K562 (cell line): ENCODE data around the gene DTD1. TPM values are rescaled to one million over a fixed set of nuclear protein-coding genes. Genes with fewer than 3 reads are reported as not detected.

ENCODE experiments used
- BACH1 ChIP-seq: fragments of 200-800 bp; sonication (Bioruptor generic); IDR thresholded peaks from 2 replicates; pipeline ENCODE4 v1.6.1; 2016; ENCODE audit warnings: missing genetic modification characterization, missing compliant biosample characterization
- BDP1 ChIP-seq: IDR thresholded peaks from 3 replicates; pipeline ENCODE4 v1.6.1; 2011; ENCODE audit not compliant: insufficient read length, insufficient read depth
- CBX2 ChIP-seq: fragments of 200-600 bp; sonication (generic); IDR thresholded peaks from one replicate; pipeline ENCODE4 v1.6.1; 2012; ENCODE audit warnings: mild to moderate bottlenecking, low read length, inconsistent platforms; ENCODE audit not compliant: insufficient read depth, poor library complexity, severe bottlenecking
- CHD1 ChIP-seq: fragments of 200-600 bp; sonication (generic); IDR thresholded peaks from one replicate; pipeline ENCODE4 v1.6.1; 2012; ENCODE audit warnings: mild to moderate bottlenecking, moderate library complexity, low read length, inconsistent platforms
- CTCFL ChIP-seq: IDR thresholded peaks from 2 replicates; pipeline ENCODE4 v1.6.1; 2011; ENCODE audit warnings: borderline replicate concordance, low read depth, mild to moderate bottlenecking, moderate library complexity, low read length; ENCODE audit not compliant: insufficient read depth, poor library complexity, severe bottlenecking
- E2F5 ChIP-seq: sonication (generic); formaldehyde crosslinking; IDR thresholded peaks from 2 replicates; pipeline ENCODE4 v1.8.0; 2022; ENCODE audit warnings: mild to moderate bottlenecking, missing genetic modification reagents
- E4F1 ChIP-seq: fragments of 250-450 bp; sonication (Bioruptor Pico); IDR thresholded peaks from 2 replicates; pipeline ENCODE4 v1.5.0; 2021; ENCODE audit warnings: mild to moderate bottlenecking, borderline replicate concordance
- ELF1 ChIP-seq: fragments of 200-800 bp; sonication (Bioruptor generic); IDR thresholded peaks from 2 replicates; pipeline ENCODE4 v1.6.1; 2016; ENCODE audit warnings: missing genetic modification characterization, missing compliant biosample characterization
- ESRRA ChIP-seq: fragments of 450-650 bp; IDR thresholded peaks from 2 replicates; pipeline ENCODE4 v1.6.1; 2014; ENCODE audit warnings: low read depth, mild to moderate bottlenecking, moderate library complexity, borderline replicate concordance
- FOSL1 ChIP-seq: fragments of 200-800 bp; sonication (Bioruptor generic); conservative IDR thresholded peaks from 2 replicates; pipeline ENCODE4 v1.6.1; 2016; ENCODE audit warnings: missing genetic modification characterization, missing compliant biosample characterization
- HES1 ChIP-seq: fragments of 450-650 bp; IDR thresholded peaks from 2 replicates; pipeline ENCODE4 v1.6.1; 2016; ENCODE audit warnings: low read depth, mild to moderate bottlenecking, moderate library complexity
- HNRNPLL ChIP-seq: fragments of 200-400 bp; formaldehyde crosslinking; IDR thresholded peaks from 2 replicates; pipeline ENCODE4 v1.6.1; 2017; ENCODE audit warnings: low read length, low read depth, mild to moderate bottlenecking; ENCODE audit not compliant: poor library complexity, severe bottlenecking
- JUN ChIP-seq, 2 experiments: sonication (generic) in 1 of 2; formaldehyde crosslinking in 1 of 2; IDR thresholded peaks; 2 replicates each; pipeline versions ENCODE4 v1.6.1 to v1.8.0; 2012 to 2022; ENCODE audit warnings: borderline replicate concordance in 2 of 2, mild to moderate bottlenecking in 2 of 2, improper control_type of control experiment in 1 of 2, low read depth in 1 of 2, low read length in 1 of 2, missing genetic modification reagents in 1 of 2
- JUND ChIP-seq, 2 experiments: IDR thresholded peaks; 2 replicates in 1 of 2; 3 replicates in 1 of 2; pipeline ENCODE4 v1.6.1; 2011; ENCODE audit warnings: borderline replicate concordance in 2 of 2, low read depth in 2 of 2, low read length in 2 of 2, improper control_type of control experiment in 1 of 2, missing biosample characterization in 1 of 2, missing genetic modification characterization in 1 of 2, missing genetic modification reagents in 1 of 2
- KDM1A ChIP-seq, 2 experiments: fragments of 450-650 bp; IDR thresholded peaks; 2 replicates each; pipeline ENCODE4 v1.6.1; 2016; ENCODE audit warnings: mild to moderate bottlenecking in 2 of 2
- MECOM ChIP-seq: fragments of 250-450 bp; sonication (Bioruptor Pico); IDR thresholded peaks from 2 replicates; pipeline ENCODE4 v1.8.0; 2022; ENCODE audit warnings: inconsistent platforms
- NCOA6 ChIP-seq: fragments of 450-650 bp; IDR thresholded peaks from 2 replicates; pipeline ENCODE4 v1.6.1; 2017; ENCODE audit warnings: mild to moderate bottlenecking
- NR2C2 ChIP-seq, 2 experiments: fragments of 200-800 bp in 1 of 2; sonication (Bioruptor generic) in 1 of 2; sonication (generic) in 1 of 2; formaldehyde crosslinking in 1 of 2; IDR thresholded peaks; 2 replicates each; pipeline versions ENCODE4 v1.6.1 to v1.8.0; 2016 to 2022; ENCODE audit warnings: mild to moderate bottlenecking in 1 of 2, missing compliant biosample characterization in 1 of 2, missing genetic modification characterization in 1 of 2, missing genetic modification reagents in 1 of 2
- TCF7 ChIP-seq: sonication (generic); IDR thresholded peaks from 2 replicates; pipeline ENCODE4 v1.6.1; 2016; ENCODE audit warnings: antibody characterized with exemption, borderline replicate concordance
- ZBTB8A ChIP-seq: fragments of 450-650 bp; IDR thresholded peaks from 2 replicates; pipeline ENCODE4 v1.6.1; 2018; ENCODE audit warnings: mild to moderate bottlenecking, moderate library complexity; ENCODE audit not compliant: partially characterized antibody
- ZNF584 ChIP-seq: fragments of 200-800 bp; sonication (Bioruptor generic); IDR thresholded peaks from 2 replicates; pipeline ENCODE4 v1.6.1; 2016; ENCODE audit warnings: low read depth, mild to moderate bottlenecking, missing genetic modification characterization, missing compliant biosample characterization
- polyA plus RNA-seq, 8 experiments: library from polyadenylated mRNA; depleted of rRNA in 4 of 8; stranded (reverse) in 5 of 8; unstranded in 3 of 8; fragments of >200 nt; fragmentation: Nextera tagmentation in 2 of 8; fragmentation: Illumina TruSeq in 1 of 8; extraction: Ambion mirVana in 2 of 8; extraction: Trizol in 1 of 8; gene quantifications; 2 replicates each; pipeline versions ENCODE4 v1.2.1 to v1.2.3, GENCODE V29; 2011 to 2014; ENCODE audit warnings: inconsistent platforms in 1 of 8, missing spikeins in 1 of 8
- total RNA-seq, 7 experiments: library from RNA; depleted of rRNA in 6 of 7; stranded (reverse); fragments of >200 nt in 6 of 7; fragmentation: Illumina TruSeq in 2 of 7; extraction: Trizol in 2 of 7; gene quantifications; 2 replicates each; pipeline versions ENCODE4 v1.2.1 to v1.2.3, GENCODE V29; 2011 to 2021; ENCODE audit warnings: low replicate concordance in 1 of 7

DTD1 gene
- total and polyA plus RNA-seq, 9 of the 15 experiments (the other 6 are each of a cell fraction or from before 2014, with no cell fraction given): 5.7 to 28.6 (median 26.8) TPM

GRCh38 chr20:18585134-18585533, 2.7 kb upstream of the DTD1 start (continued):
- TF ChIP-seq TCF7: no peak
- TF ChIP-seq KDM1A (IDR thresholded peaks at IDR 0.05): 0 out of 4 replicates have a peak, but pooled peaks of 1 of the 2 experiments have one; percentile 43
- no peak for TF ChIP-seq HES1
- peak; percentile 53; the same call in 1 of the 2 replicates for TF ChIP-seq FOSL1 (tag)
- no peak for TF ChIP-seq CHD1
- TF ChIP-seq ESRRA: no peak
- no peak for TF ChIP-seq HNRNPLL
- no peak for TF ChIP-seq E4F1 (CRISPR knock-in tag)
- TF ChIP-seq NCOA6: no peak
- no peak for TF ChIP-seq BDP1
- peak; percentile 57 for TF ChIP-seq ZNF584 (CRISPR knock-in tag)
- TF ChIP-seq ZBTB8A: no peak
- no peak for TF ChIP-seq NR2C2 (CRISPR knock-in tag; IDR thresholded peaks at IDR 0.05)
- TF ChIP-seq NR2C2 (tag; IDR thresholded peaks at IDR 0.05): peak; percentile 40; the same call in 1 of the 2 replicates
- no peak for TF ChIP-seq CTCFL
- peak; percentile 51 for TF ChIP-seq ELF1 (tag)
- no peak for TF ChIP-seq E2F5
- 0 out of 2 replicates have a peak, but pooled peaks have one; percentile 18 for TF ChIP-seq BACH1
- TF ChIP-seq CBX2: no peak
- peak; percentile 76 for TF ChIP-seq JUND (IDR thresholded peaks at IDR 0.05; ENCODE audit: borderline replicate concordance, low read depth, low read length)
- peak; percentile 61; the same call in 1 of the 3 replicates for TF ChIP-seq JUND (tag; IDR thresholded peaks at IDR 0.05; ENCODE audit: borderline replicate concordance, low read depth, low read length)
- TF ChIP-seq MECOM (CRISPR knock-in tag): no peak
- no peak for TF ChIP-seq JUN (IDR thresholded peaks at IDR 0.05; ENCODE audit: borderline replicate concordance, low read depth, low read length)
- TF ChIP-seq JUN (CRISPR knock-in tag; IDR thresholded peaks at IDR 0.05; ENCODE audit: borderline replicate concordance): no peak
